ENCODE results near the gene ITGA2B. TPM values are rescaled to one million over a fixed set of nuclear protein-coding genes. Genes with fewer than 3 reads are reported as not detected.

Gene ITGA2B
- total and polyA plus RNA-seq, 2 of the 8 experiments (the other 6 are each of a cell fraction or from before 2014, with no cell fraction given), result 6.9 to 12.3 TPM

DNA sequence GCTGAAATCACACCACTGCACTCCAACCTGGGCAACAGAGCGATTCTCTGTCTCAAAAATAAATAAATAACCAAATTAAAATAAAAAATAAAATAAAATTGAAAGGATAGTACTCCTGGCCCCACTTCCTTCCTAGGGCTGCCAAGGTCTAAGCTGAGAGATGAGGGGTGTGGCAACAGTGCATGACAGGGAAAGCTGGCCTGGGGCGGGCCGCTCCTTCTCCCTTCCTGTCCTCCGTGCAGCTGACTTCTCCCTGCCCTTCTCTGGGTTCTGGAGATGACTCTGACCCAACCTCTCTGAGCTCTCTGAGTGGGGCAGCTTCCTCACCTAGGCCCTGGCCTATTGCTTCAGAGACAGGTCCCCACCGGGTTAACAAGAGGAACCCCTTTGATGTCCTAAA lies 56.1 kb downstream of the ITGA2B start:
- no peak overlapping the region for H3K27ac ChIP-seq (ENCODE audit: low read depth, low read length)
- ChIA-PET CTCF (ENCODE audit: partially characterized antibody) (interaction anchor here (0.6 to 11.0 kb wide), 10 partner anchors 8 to 130 kb away, joined by 3 to 158 read pairs (median 10); partner anchors contain the start of genes FAM171A2 and GRN), POLR2A (ENCODE audit: partially characterized antibody) (interaction anchor here (1.1 to 3.1 kb wide), 3 partner anchors 11 to 132 kb away, joined by 4 to 15 read pairs (median 4); partner anchors contain the start of gene GRN)
- H3K36me3 ChIP-seq (ENCODE audit: control insufficient read depth in 2 of 4, insufficient read depth in 4 of 4, low read length in 3 of 4), result no peaks in the 10 kb centered on the region
- no peak overlapping the region for H4K8ac ChIP-seq (ENCODE audit: extremely low read depth, insufficient read depth, low read length)
- no peak overlapping the region for H2BK15ac ChIP-seq (ENCODE audit: low read length)
- no peak overlapping the region for H2BK5ac ChIP-seq (ENCODE audit: low read depth, low read length)
- H3K56ac ChIP-seq (replicated peaks; ENCODE audit: insufficient read length, low read depth, low read length), result no peak overlapping the region
- H4K91ac ChIP-seq (replicated peaks; ENCODE audit: insufficient read length, low read length), result no peak overlapping the region
- H3K79me2 ChIP-seq (ENCODE audit: control insufficient read depth in 1 of 2, insufficient read depth in 2 of 2, low read length in 2 of 2), result no peaks in the 10 kb centered on the region
- DNase-seq (ENCODE audit: low read depth in 1 of 2, low spot score in 2 of 2) (no peak), FAIRE-seq (no peak)
- H3K27me3 ChIP-seq (replicated peaks in 1 of 4; ENCODE audit: control insufficient read depth in 3 of 4, extremely low read depth in 1 of 4, insufficient read depth in 3 of 4, low read length in 3 of 4), result peaks cover 0 to 2% (median under 1%) of the 10 kb centered on the region in 4 experiments; a peak in 1 of 7 replicates
- no peak overlapping the region for H2BK20ac ChIP-seq (ENCODE audit: low read length)
- WGBS, 2 experiments (ENCODE audit: extremely low coverage in 1 of 2, insufficient coverage in 1 of 2, insufficient read length in 1 of 2, insufficient replicate concordance in 2 of 2, low coverage in 1 of 2, low lambda C conversion rate in 2 of 2, missing lambda C conversion rate in 1 of 2), result 100% methylated on average over 5 of the region's 5 CpGs; no CpG with 5 or more reads in 1 of the 2 experiments
- no peak overlapping the region for H2AFZ ChIP-seq (ENCODE audit: low read length)
- peaks cover 0 to 2% (median 2%) of the 10 kb centered on the region in 4 experiments; a peak in 4 of 7 replicates for H3K4me1 ChIP-seq (replicated peaks in 1 of 4; ENCODE audit: control insufficient read depth in 3 of 4, insufficient read depth in 4 of 4, low read length in 3 of 4)
- no peak overlapping the region for H4K5ac ChIP-seq (ENCODE audit: insufficient read length, low read depth, low read length)
- TF ChIP-seq CHD1 (IDR thresholded peaks at IDR 0.05; ENCODE audit: low read depth, low read length) (no peak), ASH2L (IDR thresholded peaks at IDR 0.05; ENCODE audit: low read length) (no peak), CEBPB (IDR thresholded peaks at IDR 0.05; ENCODE audit: low read depth, low read length) (no peak)
- no peak overlapping the region for H3K14ac ChIP-seq (ENCODE audit: insufficient read length)
- no peak overlapping the region for H3K4me3 ChIP-seq (ENCODE audit: extremely low read depth in 1 of 4, insufficient read depth in 2 of 4, low read depth in 3 of 4, low read length in 4 of 4)
- H3K23me2 ChIP-seq (ENCODE audit: low read depth, low read length), result no peaks in the 10 kb centered on the region; the same call in 1 of the 2 replicates
- no peak overlapping the region for H3K23ac ChIP-seq (ENCODE audit: insufficient read length)
- H2BK120ac ChIP-seq (replicated peaks; ENCODE audit: low read depth, low read length), result no peak overlapping the region
- no peak overlapping the region for H3K4me2 ChIP-seq (ENCODE audit: insufficient read depth in 1 of 2, low read depth in 2 of 2, low read length in 2 of 2)
- no peak overlapping the region for H3K4ac ChIP-seq (replicated peaks; ENCODE audit: insufficient read length, low read depth, low read length)
- no peak overlapping the region for H2BK12ac ChIP-seq (ENCODE audit: low read depth, low read length)
- H3K79me1 ChIP-seq (ENCODE audit: low read depth, low read length), result no peaks in the 10 kb centered on the region
- no peaks in the 10 kb centered on the region for H3K9me3 ChIP-seq (ENCODE audit: insufficient read depth in 2 of 2, low read depth in 1 of 2, low read length in 1 of 2)
- no peaks in the 10 kb centered on the region for H4K20me1 ChIP-seq (replicated peaks in 1 of 2; ENCODE audit: control insufficient read depth in 1 of 2, insufficient read depth in 2 of 2, low read length in 2 of 2)
- H3K18ac ChIP-seq (ENCODE audit: extremely low read depth, low read length), result no peak overlapping the region
- no peak overlapping the region for H2AK5ac ChIP-seq (ENCODE audit: low read depth, low read length)
- H3K9ac ChIP-seq (replicated peaks in 1 of 4; ENCODE audit: extremely low read depth in 1 of 4, low read depth in 3 of 4, low read length in 3 of 4), result no peak overlapping the region
